GM19452 (cell line): ENCODE measurements around the gene CDC37.

Experiments
- ATAC-seq: cut with Tn5 transposase; IDR thresholded peaks from one replicate; pipeline ENCODE4 v1.9.1; 2021; ENCODE audit not compliant: unreplicated experiment

The CDC37 gene

DNA sequence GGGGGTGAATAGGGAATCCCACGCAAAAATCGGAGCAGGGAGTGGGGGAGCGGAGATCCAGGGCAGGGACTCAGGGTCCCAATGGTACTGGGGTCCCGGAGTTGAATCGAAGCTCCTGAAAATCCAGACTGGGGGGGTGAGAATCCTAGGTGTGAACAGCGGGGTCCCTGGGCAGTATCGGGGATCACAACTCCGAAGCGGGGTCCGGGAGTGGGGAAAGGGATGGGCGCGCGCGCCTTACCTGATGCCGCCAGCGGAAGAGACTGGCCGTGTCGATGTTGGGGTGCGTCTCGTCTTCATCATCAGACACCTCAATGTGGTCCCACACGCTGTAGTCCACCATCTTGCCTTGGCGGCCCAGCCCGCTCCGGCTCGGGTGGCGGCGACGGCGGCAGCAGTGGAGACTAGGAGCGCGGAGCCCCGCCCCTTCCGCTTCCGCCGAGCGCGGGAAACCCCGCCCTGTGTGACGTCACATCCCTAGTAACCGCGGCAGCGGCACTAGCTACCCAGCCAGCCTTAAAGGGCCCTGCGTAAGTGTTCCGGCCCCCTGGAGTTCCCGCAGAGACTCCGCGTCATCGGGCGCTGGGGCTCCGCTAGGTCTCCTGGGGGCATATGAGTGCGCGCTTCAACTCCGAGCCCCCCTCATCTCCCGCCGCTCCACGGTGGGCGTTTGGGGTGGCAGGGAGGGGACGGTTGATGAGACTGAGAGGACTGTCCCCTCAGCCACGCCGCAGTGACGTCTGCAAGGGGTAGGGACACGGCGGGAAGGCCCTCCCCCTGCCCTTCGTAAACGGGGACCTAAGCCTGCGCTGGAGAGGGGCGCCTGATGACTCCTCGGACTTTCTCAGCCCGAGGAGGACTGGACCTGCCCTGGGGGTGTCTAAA is at the start of gene CDC37:
Gene CDC37 (minus strand): TSS at position 406 of the 885 bp plus-strand sequence. CDS start 63 bp downstream, at position 343.
- peak; percentile 82 for ATAC-seq

DNA sequence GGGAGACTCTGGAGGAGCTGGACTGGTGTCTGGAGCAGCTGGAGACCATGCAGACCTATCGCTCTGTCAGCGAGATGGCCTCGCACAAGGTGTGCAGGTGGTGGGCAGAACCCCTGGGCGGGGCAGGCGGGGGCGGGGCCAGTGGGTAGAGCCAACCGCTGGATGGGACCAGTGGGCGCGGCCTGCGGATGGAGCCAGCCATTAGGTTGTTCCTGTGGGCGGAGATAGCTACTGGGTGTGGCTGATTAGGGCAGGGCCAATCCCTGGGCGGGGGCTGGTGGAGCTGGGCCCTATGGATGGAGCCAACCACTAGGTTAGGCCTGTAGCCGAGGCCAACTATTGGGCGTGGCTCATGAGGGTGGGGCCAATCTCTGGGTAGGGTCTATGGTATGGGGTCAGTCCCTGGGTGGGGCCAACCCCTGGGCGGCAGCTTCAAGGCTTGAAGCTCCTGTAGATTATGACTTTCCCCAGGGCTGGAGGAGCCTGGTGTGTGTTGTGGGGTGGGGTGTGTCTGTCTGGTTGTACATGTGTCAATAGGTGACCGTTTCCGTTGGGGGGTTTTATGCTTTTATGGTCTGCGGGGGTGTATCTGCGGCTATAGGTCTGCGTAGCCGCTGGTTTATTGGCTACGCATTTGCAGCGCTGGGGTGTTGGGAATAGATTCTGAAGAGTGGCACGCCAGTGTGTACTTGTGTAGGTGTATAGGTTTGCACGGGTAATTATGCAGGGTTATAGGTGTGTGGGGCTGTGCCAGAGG is 47.7 kb upstream of the CDC37 start:
- no peak for ATAC-seq

- no peak for ATAC-seq
Observed at GRCh38 chr19:10450191-10450852, 47.0 kb upstream of the CDC37 start.

DNA sequence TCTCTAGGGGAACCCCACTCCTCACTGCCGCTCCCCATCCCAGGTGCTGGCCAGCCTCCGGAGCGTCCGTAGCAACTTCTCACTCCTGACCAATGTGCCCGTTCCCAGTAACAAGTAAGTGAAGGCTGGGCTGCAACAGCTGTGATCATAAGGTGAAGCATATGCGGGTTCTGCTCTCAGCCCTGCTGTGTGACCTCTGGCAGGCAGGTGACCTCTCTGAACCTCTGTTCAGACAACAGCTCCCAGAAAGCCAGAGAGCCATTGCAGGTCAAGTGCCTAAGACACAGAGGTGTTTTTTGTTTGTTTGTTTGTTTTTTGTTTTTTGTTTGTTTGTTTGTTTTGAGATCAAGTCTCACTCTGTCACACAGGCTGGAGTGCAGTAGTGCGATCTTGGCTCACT is 45.7 kb upstream of the CDC37 start:
- no peak for ATAC-seq

- ATAC-seq = no peak
Observed at GRCh38 chr19:10442698-10443097, 39.4 kb upstream of the CDC37 start.

DNA sequence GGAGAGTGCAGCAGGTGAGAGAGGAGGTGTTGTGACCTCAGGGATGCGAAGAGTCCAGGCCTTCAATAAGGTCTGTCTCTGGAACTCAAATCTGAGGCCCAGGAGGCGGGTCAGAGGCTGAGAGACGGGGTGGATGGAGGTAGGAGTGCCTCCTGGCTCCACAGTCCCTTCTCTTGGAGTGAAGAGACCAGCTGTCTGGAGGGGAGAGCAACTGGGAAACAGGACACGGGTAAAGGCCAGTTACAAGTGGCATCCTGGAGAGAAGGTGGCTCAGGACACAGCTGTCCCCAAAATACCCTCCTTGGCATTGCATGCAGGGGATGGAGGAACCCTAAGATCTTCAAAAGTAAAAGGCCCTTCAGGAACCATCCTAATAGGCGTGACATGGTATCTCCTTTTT is 36.2 kb upstream of the CDC37 start:
- no peak for ATAC-seq

DNA sequence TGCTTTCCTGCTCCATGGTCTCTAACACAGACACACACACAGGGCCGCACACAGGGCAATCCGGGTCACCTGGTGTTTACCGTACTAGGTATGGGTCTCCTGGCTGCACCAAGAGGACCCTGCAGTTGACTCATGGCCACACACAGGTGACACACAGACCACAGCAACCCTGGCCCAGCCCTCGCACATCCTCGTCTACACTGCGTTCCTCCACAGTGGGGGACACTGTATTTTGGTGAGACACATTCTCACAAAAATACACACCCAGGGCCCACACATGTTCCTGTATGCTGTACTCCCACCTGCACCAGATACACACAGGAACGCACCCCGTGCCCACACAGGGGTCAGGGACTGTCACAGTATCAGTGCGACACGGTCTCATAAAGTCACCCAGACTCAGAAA is 29.8 kb upstream of the CDC37 start:
- no peak for ATAC-seq

DNA sequence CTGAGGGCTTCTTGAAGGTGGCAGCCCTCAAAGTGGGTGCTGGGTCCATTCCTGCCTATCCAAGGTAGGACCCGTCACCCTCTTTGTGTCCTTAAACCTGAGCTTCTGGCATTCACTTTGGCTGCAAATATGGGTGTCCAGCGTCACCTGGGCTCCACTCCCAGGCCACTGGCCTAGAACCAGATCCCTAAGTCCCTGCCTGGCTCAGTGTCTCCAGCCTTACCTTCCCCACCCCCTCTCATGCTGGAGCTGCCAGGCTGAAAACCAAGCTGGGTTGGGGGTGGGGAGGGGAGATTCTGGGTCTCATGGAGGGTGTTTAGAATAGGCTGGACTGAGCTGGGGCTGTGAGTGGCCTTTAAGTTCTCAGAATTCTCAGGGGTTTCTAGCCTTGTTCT is 29.4 kb upstream of the CDC37 start:
- ATAC-seq = no peak

GRCh38 chr19:10431943-10432735 is 28.8 kb upstream of the CDC37 start:
- ATAC-seq = no peak

DNA sequence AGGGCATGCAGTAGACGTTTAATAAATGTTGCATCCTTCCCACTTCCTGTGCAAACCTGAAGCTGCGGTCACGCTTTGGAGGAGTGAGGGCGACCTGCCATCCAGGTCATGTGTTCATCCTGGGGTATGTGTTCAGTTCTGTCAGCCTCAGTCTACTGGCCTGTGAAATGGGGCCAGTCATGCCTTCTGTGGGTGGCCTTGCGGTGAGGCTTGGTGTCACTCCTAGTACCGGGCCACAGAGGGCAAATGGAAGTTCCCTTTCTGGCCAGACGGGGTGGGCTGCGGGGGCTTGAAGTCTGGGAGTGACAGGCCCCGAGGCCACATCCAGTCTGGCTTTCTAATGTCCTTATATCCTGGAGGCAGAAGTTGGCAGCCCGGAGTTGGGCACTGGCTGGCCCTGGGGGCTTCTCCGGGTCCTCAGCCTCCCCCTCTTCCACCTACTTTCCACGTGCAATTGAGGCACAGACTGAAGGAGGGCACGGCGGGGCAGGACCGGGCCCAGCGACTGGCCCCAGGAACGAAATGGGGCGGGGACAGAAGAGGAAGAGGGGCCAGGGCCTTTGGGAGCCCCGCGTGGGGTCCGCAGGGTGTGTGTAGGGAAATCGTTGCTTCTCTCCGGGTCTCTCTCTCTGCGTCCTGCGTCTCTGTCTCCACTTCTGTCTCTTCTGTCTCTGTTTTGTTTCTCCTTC is 28.1 kb upstream of the CDC37 start:
- ATAC-seq = no peak

DNA sequence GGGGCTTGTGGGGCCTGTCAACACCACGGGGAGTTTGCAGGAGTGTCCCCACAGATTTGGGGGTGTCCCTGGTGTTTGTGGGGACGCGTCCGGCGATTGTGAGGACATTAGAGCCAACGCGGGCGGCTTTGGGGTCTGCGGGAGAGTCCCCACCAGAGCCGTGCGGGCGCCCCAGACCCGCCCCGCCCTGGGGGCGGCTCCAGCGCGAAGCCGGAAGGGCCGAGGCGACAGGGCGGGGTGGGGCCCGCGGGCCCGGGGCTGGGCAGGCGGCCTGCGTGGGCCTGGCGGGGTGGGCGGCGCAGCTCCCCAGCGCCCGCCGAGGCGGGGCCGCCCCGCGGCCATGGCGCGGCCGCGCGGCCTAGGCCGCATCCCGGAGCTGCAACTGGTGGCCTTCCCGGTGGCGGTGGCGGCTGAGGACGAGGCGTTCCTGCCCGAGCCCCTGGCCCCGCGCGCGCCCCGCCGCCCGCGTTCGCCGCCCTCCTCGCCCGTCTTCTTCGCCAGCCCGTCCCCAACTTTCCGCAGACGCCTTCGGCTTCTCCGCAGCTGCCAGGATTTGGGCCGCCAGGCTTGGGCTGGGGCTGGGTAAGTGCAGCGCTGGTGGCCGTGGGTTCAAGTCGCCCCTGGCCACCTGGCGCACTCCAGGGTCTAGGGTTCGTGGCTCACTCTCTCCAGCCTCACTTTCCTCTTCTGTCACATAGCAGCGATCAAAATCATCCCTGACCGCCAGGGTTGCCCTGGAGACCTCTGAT is 27.3 kb upstream of the CDC37 start:
- ATAC-seq = no peak

DNA sequence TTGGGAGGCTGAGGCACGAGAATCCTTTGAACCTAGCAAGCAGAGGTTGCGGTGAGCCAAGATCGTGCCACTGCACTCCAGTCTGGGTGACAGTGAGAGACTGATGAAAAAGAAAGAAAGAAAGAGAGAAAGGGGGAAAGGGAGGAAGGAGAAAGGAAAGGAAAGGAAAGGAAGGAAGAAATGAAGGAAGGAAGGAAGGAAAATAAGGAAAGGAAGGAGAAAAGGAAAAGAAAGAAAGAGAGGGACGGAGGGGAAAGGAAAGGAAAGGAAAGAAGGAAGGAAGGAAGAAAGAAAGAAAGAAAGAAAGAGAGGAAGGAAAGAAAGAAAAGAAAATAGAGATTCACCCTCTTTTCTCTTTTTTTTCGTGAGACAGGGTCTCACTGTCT is 25.6 kb upstream of the CDC37 start:
- ATAC-seq = no peak

- ATAC-seq = no peak
Observed at GRCh38 chr19:10427169-10427568, 23.8 kb upstream of the CDC37 start.

GRCh38 chr19:10424011-10424637 is 20.8 kb upstream of the CDC37 start:
- no peak for ATAC-seq

- ATAC-seq = no peak
Observed at GRCh38 chr19:10422846-10423245, 19.5 kb upstream of the CDC37 start.

DNA sequence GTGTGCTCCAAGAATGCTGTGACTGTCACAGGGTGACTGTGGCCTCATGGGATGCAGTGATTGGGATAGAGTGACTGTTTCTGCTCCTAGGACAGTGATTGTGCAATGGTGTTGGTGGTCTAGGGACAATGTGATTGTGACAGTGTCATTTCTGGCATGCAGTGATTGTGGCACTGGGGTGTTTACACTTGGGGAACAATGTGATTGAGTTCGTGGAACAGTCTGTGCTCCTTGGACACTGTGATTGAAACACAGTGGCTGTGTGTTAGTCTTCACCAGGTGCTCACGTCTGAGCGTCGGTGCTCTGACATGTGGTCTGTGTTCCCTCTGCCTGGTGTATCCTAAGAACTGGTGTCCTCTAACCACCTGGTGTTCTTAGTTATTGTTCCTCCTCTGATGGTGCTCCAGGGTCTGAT is 18.7 kb upstream of the CDC37 start:
- no peak for ATAC-seq

DNA sequence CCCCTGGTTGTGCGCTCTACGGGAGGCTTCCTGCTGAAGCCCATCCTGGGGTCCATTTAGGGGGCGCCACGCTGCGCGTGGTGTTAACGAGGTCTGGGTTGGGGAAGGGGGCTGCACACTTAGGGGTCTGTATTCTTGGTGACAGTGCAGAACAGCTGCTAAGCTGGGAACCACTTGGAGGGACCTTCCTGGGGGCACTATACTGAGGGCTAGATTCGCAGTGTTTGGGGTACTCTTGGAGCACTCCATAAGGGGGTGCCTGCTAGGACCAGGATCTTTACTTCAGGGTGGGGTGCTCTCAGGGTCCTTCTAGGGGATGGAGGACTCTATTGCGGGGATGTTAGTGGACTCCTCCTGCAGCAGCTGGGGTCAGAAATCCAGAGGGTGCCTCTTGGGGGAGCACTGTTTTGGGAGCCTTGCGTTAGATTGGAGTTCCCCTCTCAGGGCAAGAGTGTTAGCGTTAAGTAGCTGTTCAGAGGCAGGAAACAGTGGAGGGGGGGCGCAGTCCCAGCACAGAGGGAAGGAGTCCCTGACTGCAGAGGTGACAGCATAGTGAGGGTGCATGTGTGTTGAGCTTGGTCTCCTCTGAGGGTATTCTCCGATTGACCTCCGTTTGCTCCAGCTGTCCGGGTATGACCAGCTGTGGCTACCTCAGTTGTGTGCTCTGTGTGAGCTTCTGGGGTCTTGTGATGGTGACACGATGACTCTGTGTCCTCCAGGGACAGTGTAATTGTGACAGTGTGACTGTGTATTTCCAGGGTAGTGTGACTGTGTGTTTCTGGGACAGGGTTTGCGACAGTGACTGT is 18.1 kb upstream of the CDC37 start:
- no peak for ATAC-seq
